HFFc6 (cell line): ENCODE results near the gene CHD1. TPM values are rescaled to one million over a fixed set of nuclear protein-coding genes. Genes with fewer than 3 reads are reported as not detected.
"Not testable (repeated sequence)": the region's sequence is repeated elsewhere in the genome, so short reads cannot be mapped to it uniquely, and the experiment has no call there.

Experiments
- DNase-seq: peaks from one replicate; pipeline ENCODE4 v3.0.0-alpha.2; 2018
- H3K27ac Mint-ChIP-seq: 2 replicates; pipeline ENCODE4 v1.8.0; 2020; ENCODE audit warnings: mild to moderate bottlenecking, mixed read lengths
- H3K27me3 Mint-ChIP-seq: 2 replicates; pipeline ENCODE4 v1.8.0; 2021; ENCODE audit warnings: mild to moderate bottlenecking, moderate library complexity, mixed read lengths; ENCODE audit not compliant: insufficient read depth
- H3K36me3 Mint-ChIP-seq: 2 replicates; pipeline ENCODE4 v1.8.0; 2021; ENCODE audit warnings: low read depth, mixed read lengths
- H3K4me1 Mint-ChIP-seq: 2 replicates; pipeline ENCODE4 v1.8.0; 2020; ENCODE audit warnings: low read depth, mixed read lengths
- H3K4me3 Mint-ChIP-seq: 2 replicates; pipeline ENCODE4 v1.8.0; 2020; ENCODE audit warnings: mild to moderate bottlenecking, moderate library complexity, mixed read lengths
- H3K9me3 Mint-ChIP-seq: 2 replicates; pipeline ENCODE4 v1.8.0; 2020; ENCODE audit warnings: mild to moderate bottlenecking, mixed read lengths
- total RNA-seq, 6 experiments: library from RNA; stranded (reverse); fragmentation: NEBNext Ultra II Directional; extraction: Animal tissue kit (Norgen Biotek cat#: 25700); gene quantifications; 2 replicates in 1 of 6; 3 replicates in 5 of 6; pipeline ENCODE4 v1.2.3, GENCODE V29; 2021
- TF ChIP-seq, protein P1 (sequence below): fragments of 200-600 bp; sonication (generic); IDR thresholded peaks from 2 replicates; pipeline ENCODE4 v1.5.0; 2021; ENCODE audit warnings: antibody characterized with exemption, mild to moderate bottlenecking

CHD1 gene
- total RNA-seq, 6 experiments from 2014 or later, result 18.1 to 25.0 (median 20.8) TPM

DNA sequence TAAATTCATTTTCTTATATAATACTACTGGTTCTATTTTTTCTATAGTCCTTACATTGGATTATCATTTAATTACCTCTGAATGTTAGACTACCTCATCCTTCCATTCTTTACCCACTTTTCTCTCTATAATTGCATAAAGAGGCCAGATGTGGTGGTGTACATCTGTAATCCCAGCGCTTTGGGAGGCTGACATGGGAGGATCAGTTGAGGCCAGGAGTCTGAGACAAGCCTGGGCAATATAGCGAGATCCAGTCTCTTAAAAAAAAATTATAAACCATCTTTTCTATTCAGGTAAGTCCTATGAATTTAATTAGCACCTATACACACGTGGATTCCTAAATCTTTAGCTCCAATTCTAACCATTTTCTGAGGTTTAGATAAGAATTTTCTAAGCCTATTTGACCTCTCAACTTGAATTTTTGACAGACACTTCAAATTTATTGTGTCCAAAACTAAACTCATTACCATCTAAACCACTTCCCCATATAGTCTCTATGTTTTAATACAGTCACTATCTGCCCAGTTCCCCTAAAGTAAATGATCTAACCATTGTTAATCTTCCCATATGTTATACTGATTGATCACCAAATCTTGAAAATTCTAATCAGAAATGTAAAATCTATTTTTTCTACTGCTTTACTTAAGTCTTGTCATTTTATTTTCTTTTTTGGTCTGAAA lies 33.0 kb upstream of the CHD1 start:
- TF ChIP-seq, protein P1, sequence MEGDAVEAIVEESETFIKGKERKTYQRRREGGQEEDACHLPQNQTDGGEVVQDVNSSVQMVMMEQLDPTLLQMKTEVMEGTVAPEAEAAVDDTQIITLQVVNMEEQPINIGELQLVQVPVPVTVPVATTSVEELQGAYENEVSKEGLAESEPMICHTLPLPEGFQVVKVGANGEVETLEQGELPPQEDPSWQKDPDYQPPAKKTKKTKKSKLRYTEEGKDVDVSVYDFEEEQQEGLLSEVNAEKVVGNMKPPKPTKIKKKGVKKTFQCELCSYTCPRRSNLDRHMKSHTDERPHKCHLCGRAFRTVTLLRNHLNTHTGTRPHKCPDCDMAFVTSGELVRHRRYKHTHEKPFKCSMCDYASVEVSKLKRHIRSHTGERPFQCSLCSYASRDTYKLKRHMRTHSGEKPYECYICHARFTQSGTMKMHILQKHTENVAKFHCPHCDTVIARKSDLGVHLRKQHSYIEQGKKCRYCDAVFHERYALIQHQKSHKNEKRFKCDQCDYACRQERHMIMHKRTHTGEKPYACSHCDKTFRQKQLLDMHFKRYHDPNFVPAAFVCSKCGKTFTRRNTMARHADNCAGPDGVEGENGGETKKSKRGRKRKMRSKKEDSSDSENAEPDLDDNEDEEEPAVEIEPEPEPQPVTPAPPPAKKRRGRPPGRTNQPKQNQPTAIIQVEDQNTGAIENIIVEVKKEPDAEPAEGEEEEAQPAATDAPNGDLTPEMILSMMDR, result no peak
- Mint-ChIP-seq H3K4me3 (no peak overlapping the region), H3K27me3 (peaks cover 2% of the 10 kb centered on the region), H3K4me1 (peaks cover 8% of the 10 kb centered on the region), H3K27ac (no peak overlapping the region), H3K36me3 (no peaks in the 10 kb centered on the region), H3K9me3 (no peaks in the 10 kb centered on the region)
- no peak for DNase-seq

DNA sequence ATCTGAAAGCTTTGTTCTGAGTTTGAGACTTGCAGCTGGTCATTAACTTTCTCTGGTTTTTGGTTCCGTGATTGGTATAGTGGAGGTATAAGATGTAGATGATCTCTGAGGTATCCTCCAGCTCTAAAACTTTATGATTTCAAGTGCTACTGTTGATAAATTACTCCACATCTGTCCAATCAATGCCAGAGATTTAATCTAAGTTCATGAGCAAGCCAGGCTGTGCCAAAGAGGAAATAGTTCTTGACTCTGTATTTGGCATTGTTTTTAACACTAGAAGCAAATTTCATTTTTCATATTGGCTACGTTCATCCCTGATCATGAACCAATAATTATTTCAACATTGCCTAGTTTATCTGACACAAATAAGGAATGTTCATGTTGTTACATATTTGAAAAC lies 28.5 kb upstream of the CHD1 start:
- H3K27me3 Mint-ChIP-seq, result no peaks in the 10 kb centered on the region; the same call in 1 of the 2 replicates
- TF ChIP-seq, protein P1, result no peak
- H3K4me1 Mint-ChIP-seq, result no peaks in the 10 kb centered on the region
- no peak for DNase-seq
- H3K4me3 Mint-ChIP-seq, result no peak overlapping the region
- no peaks in the 10 kb centered on the region for H3K9me3 Mint-ChIP-seq
- H3K27ac Mint-ChIP-seq, result no peak overlapping the region
- no peaks in the 10 kb centered on the region for H3K36me3 Mint-ChIP-seq

DNA sequence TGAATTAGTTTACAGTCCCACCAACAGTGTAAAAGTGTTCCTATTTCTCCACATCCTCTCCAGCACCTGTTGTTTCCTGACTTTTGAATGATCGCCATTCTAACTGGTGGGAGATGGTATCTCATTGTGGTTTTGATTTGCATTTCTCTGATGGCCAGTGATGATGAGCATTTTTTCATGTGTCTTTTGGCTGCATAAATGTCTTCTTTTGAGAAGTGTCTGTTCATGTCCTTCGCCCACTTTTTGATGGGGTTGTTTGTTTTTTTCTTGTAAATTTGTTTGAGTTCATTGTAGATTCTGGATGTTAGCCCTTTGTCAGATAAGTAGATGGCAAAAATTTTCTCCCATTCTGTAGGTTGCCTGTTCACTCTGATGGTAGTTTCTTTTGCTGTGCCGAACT lies 27.1 kb upstream of the CHD1 start:
- not testable (repeated sequence) for DNase-seq, H3K9me3 Mint-ChIP-seq, H3K4me1 Mint-ChIP-seq, H3K27me3 Mint-ChIP-seq, H3K27ac Mint-ChIP-seq, H3K4me3 Mint-ChIP-seq, H3K36me3 Mint-ChIP-seq

GRCh38 chr5:98955471-98955870 lies 26.7 kb upstream of the CHD1 start:
- not testable (repeated sequence) for H3K9me3 Mint-ChIP-seq, H3K4me3 Mint-ChIP-seq, H3K27me3 Mint-ChIP-seq, H3K27ac Mint-ChIP-seq, H3K4me1 Mint-ChIP-seq, H3K36me3 Mint-ChIP-seq, DNase-seq

DNA sequence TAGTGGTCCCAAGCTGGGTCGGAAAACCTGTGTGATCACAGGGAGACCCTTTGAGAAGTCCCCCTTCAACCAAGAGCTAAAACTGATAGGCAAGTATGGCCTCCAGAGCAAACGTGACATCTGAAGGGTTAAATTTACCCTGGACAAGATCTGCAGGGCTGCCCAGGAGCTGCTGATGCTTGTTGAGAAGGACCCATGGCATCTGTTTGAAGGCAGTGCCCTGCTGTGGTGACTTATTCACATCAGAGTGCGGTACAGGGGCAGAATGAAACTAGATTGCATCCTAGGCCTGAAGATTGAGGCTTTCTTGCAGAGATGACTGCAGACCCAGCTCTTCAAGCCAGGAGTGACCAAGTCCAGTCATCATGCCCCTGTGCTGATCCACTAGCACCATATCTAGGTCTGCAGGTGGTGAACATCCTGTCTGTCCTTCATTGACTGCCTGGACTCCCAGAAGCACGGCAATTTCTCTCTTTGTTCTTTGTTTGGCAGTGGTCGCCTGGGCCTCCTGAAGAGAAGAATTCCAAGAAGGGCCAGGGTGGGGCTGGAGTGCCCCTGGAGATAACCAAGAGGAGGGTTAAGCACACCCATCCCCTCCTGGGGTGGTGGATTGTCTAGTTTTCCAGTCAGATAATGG lies 25.7 kb upstream of the CHD1 start:
- Mint-ChIP-seq H3K36me3 (no peaks in the 10 kb centered on the region), H3K4me3 (no peak overlapping the region), H3K4me1 (no peaks in the 10 kb centered on the region), H3K27ac (no peak overlapping the region), H3K27me3 (peaks cover 2% of the 10 kb centered on the region), H3K9me3 (no peaks in the 10 kb centered on the region)
- no peak for DNase-seq
- TF ChIP-seq, protein P1, result no peak

GRCh38 chr5:98942847-98943246 lies 14.0 kb upstream of the CHD1 start:
- H3K9me3 Mint-ChIP-seq, result no peaks in the 10 kb centered on the region

More at GRCh38 chr5:98942847-98943246, 14.0 kb upstream of the CHD1 start:
- H3K36me3 Mint-ChIP-seq, result no peaks in the 10 kb centered on the region
- peaks cover 33% of the 10 kb centered on the region for H3K4me1 Mint-ChIP-seq
- no peak overlapping the region for H3K4me3 Mint-ChIP-seq
- H3K27ac Mint-ChIP-seq, result no peak overlapping the region
- H3K27me3 Mint-ChIP-seq, result no peaks in the 10 kb centered on the region; the same call in none of the 2 replicates
- TF ChIP-seq, protein P1, result no peak
- no peak for DNase-seq
